CD1c-positive myeloid dendritic cell (primary cell): ENCODE measurements around the gene SP3.
A peak's percentile ranks its signal among the peaks of the same experiment; 100 is the strongest.
"Not testable (repeated sequence)": the region's sequence is repeated elsewhere in the genome, so short reads cannot be mapped to it uniquely, and the experiment has no call there.

ENCODE experiments used
- DNase-seq: peaks from one replicate; pipeline ENCODE4 v3.0.0-alpha.2; 2016; ENCODE audit errors: extremely low spot score

The SP3 gene

GRCh38 chr2:173891315-173892037, 73.7 kb downstream of the SP3 start:
- DNase-seq, result no peak

GRCh38 chr2:173889464-173889863, 75.7 kb downstream of the SP3 start:
- DNase-seq, result not testable (repeated sequence)

DNA sequence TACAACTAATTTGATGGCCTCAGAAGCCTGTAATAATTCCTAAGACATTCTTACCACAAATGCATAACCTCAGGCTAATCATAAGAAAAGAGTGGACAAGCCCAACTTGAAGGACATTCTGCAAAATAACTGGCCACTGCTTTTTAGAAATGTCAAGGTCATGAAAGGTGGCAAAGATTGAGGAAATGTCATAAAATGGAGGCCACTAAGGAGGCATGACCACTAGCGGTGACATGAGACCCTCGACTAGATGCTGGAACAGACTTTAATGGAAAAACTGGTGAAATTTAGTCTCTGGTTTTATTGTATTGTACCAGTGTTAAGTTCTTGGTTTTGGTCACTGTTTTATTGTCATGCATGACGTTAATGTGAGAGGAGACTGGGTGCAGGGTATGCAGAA, 78.6 kb downstream of the SP3 start:
- DNase-seq, result no peak

DNA sequence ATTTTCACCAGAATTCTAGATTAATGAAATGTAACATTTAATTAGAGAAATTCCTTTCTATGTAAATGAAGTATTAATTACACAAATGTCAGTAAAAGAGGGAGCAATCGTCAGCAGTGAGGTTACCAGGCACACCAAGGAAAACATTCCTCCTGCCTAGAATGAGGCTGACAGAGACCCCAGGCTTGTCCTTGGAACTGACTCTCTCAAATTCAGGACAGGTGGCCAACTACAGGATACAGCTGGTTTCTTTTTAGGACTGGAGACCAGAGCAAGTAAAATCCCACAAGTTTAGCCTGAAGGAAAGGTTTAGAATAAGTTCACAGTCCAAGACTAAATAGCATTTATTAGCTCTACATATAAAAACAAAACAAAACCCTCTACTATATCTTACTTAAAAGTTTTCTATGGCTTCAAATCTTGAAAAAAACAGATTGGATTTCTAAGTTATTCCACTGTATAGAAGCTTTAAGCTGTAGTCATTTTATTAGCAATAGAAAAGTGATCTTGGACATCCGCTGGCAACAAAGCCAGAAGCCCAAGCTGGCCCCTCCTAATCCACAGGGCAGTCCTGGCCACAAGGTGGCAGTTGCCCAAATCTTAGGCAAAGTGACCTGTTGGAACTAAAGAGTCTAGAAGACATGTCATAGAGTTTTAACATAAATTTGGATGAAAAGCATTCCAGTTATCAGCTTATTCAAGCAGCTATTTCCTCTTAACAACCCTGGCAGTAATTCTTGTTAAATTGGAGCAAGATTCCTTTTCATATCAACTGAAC, 81.0 kb downstream of the SP3 start:
- peak; percentile 54 for DNase-seq

- DNase-seq, result no peak
Observed at GRCh38 chr2:173881886-173882285, 83.3 kb downstream of the SP3 start.

DNA sequence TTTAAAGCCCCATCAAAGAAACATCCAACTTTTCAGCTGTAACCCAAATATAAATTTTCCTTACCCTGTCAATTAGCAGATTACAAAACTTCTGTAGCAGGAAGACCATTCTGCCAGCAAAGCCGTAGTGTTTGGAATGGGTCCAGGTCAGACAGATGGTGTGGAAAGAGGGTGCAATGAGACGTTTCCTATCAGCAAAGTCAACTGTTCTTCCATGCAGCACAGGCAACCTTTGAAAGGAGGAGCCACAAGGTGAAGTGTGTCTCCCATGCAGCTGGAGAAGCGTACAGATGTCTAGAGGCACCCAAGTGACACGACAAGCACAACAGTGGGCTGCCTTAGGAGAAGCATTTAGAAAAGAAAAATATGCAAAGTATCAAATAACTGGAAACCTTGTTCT, 83.7 kb downstream of the SP3 start:
- DNase-seq, result no peak

- DNase-seq, result no peak
Observed at GRCh38 chr2:173880561-173880960, 84.6 kb downstream of the SP3 start.

- no peak for DNase-seq
Observed at GRCh38 chr2:173876833-173877413, 88.2 kb downstream of the SP3 start.

DNA sequence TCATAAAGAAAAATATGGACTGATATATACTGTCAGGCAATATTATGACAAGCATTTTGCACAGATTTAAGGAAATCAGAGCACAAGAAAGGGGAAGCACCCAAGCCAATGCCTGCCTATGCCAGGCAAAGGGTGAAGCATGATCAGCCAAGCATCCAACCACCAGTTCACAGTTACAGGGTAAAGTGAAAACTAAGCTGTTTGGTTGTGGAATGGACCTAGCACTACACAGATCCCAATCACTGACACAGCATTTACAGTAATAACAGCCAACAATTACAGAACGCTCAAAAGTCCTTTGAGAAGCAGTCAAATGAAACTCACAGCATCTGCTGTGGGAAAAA, 90.3 kb downstream of the SP3 start:
- DNase-seq, result peak; percentile 52

GRCh38 chr2:173874003-173874893, 90.9 kb downstream of the SP3 start:
- DNase-seq, result no peak

DNA sequence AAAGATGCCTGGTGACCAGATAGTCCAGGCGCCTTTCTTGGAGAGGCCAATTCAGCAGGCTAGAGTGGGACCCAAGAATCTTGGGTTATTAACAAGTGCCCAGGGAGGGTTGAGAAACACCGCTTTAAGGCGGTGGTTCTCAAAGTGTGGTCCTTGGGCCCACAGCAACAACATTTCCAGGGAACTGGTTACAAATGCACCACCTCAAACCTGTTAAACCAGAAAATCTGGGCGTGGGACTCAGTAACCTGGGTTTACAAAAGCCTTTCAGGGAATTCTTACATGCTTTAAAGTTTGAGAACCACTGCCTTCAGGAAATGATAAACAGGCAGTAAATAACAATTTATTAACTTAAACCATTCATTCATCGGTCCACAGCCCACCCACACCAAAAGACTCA, 92.5 kb downstream of the SP3 start:
- no peak for DNase-seq

DNA sequence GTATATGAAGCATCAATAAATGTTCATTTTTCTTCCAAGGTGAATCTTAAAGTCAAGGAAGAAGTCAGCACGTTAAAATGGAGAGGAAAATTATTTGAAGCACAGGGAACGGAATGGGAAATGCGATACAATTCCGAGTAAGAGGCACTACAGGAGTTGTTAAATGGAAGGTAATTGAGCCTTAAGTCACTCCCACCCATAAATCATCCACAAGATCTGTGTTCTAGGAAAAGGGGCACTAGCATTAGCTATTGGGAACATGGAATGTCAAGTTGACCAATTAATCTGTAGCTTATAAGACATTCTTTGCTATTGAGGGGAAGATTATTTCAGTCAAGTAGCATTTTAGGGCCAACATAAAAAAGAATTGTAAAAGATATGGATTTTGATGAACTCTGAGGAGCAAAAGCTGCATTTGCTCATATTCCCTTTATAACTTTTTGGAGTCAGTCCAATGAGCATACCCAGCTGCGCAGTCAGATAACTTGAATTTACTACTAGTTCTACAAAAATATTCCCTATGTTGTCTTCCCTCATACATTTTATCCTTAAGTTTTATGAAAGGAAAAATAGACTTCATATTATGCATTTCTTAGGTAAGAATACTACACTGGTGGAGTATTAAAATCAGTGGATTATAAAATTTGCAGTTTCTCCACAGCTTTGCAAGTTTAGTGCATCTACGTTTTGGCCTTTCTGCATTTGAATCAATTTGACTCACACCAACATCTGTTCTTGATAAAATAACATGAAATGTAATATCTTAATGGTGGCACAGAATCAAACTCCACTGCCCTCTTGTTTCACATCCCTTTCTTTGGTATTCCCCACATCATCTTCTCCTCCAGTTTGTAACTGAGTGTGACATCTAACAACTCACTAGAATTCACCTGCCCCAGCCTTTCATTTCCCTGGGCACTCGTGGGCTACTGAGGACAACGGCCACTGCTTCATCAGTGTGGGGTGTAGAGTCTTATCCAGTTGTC, 95.6 kb downstream of the SP3 start:
- no peak for DNase-seq

DNA sequence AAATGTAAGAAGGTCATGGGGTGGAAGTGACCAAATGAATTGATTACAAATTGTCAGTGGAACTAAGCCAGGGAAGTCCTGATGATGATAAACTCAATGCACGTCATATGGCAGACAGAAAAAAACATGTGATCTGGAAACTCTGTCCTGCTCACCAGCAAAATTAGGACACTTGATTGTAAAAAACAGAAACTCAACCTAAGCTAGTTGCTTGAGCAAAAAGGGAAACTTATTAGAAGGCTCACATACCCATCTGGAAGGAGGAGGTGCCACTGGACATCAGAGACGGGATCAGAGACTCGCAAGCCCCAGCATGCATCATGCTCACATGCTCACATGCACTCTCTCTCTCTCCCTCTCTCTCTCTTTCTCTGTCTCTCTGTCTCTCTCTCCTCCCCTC, 96.8 kb downstream of the SP3 start:
- DNase-seq, result no peak

- DNase-seq, result no peak
Observed at GRCh38 chr2:173866874-173867618, 98.1 kb downstream of the SP3 start.

DNA sequence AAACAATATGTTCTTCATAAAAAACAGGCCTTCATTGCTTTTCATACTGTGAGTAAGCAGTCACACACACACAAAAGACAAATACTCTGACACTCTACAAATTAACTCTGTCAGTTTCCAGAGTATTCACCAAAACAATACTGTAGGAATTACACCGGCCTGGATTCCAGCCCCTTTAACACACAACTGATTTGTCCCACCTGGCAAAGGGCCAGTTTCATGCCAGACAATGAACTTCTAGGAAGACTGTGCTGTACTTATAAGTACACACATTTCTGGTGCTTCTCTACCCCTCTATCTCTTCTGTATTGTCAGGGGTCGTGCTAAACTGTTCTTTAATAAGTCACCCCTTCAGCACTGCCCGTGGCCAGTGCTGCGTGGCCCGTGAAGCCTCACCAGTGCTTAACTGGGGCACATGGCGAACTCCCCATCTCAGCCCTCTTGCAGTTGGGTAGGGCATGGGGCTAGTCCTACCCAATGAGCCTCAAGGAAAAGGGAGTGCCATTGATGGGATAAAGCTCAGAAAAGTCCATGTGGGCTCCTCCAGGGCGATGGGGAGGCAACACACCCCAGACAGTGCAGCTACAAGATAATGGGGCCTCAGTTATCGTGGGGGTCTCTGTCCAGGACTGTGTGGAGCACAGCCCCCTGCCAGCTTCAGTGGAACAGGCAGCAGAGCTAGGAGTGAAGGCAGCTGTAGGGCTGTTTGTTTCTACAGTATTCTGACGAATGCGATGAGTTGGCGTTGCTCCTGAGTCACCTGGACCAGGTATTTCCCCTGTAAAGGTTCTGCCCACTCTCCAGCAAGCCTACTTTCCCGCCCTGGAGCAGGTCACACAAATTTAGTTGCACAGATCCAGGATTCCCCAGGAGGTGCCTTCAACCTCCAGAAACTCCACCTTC, 99.0 kb downstream of the SP3 start:
- no peak for DNase-seq

- DNase-seq, result no peak
Observed at GRCh38 chr2:173862612-173863217, 102.5 kb downstream of the SP3 start.

- no peak for DNase-seq
Observed at GRCh38 chr2:173860566-173860965, 104.6 kb downstream of the SP3 start.

DNA sequence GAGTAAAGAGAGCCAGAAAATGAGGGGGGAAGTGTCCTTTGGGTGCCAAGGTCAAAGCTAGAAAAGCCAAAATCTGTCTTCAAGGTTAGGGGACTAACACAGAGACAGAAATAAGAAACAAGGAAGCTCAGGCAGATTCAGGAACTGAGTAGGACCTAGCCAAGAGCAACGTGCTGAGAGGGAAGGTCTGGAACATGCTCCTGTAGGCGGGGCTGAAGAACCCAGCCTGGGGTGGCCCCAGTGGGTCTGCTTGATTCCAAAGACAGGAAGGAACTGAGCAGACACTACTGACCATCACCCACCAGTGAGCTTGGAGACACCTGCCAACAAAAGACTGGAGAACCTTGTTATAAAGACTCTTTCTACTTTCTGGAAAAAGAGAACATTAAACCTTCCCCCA, 105.1 kb downstream of the SP3 start:
- peak; percentile 71 for DNase-seq

DNA sequence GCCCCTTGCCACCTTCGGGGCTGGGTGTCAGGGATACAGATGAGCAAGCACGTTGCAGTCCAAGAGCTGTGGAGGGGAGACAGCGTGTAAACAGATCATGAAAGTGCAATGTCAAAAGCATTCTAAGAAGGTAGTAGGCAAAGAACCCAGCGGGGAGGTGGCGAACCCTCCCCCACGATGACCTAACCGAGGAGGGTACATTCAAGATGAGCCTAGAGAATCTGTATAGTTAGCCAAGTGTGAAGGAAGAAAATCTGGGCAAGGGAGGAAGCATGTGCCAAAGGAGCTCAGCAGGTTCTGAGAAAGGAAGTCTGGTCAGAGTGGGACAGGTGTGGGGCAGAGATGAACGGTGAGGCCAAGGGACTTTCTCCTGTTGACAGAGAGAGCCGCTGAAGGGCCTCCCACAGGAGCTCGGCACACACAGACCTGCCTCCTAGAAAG, 106.9 kb downstream of the SP3 start:
- no peak for DNase-seq
